ENCODE data around the gene CENATAC.
"Not testable (repeated sequence)": the region's sequence is repeated elsewhere in the genome, so short reads cannot be mapped to it uniquely, and the experiment has no call there.

Gene CENATAC

DNA sequence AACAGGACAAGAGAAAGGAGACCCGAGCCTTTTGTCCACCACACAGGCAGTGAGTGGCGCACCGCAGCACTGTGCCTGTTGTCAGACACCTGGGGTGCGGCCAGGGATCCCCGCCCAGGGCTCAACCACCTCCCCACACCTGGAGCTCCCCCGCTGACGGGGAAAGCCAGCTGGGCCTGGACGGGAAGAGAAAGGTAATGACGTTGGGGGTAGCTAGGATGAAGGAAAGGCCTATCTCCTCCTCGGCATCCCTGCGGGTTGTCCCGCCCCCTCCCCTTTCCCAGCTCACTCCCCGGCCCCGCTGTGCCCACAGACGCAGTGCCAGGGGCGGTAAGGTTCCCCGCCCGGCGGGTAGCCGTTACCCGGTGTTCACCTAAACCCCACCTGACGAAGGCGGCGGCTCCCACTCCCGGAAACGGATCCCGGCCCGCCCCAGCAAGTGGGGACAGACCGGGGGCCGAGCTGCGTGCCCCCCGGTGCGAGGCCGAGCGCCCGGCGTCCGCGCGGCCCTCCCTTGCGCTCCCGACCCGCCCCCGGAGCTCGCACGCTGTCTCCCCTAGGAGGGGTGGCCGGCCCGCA lies 58.6 kb downstream of the CENATAC start:
- peak; percentile 58 to 66 for DNase-seq

DNA sequence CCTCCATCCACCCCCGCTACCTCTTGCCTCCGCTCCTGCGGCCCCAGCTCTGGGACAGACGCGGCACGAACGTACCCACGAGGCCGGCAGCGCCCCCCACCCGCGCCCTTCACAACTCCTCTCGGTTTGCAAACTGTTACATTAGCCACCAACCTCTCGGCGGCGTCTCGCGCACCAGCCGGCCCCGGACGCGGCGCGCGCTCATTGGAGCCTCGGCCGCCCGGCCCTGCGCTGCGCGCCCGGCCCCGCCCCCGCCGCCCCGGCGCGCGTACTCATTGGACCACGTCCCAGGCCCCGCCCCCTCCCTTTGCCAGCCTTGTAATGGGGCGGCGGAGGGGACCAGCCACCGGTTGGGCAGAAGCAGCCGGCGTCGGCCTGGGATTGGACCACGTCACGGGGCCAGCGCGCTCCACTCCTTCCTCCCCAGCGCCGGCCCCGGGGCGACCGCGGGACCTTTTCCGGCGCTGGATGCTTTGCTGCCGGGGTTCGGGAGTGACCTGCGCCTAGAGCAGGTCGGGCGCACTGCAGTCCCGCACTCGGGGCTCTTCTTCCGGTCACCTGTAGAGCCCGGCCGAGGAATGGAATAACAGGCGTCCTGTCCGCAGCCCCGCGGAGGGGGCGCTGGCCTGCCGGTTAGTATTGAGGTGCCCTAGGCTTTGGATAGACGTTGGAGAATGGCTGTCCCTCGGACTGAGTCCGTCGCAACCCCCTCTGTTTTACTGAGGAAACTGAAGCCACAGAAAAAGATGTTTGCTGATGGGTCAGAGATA lies 59.2 kb downstream of the CENATAC start, which contains the start of gene HYOU1:
TSS of gene HYOU1 (minus strand) at position 206 of the 770 bp plus-strand sequence. CDS start 1,045 bp downstream, outside the sequence.
- peak; percentile 97 to 98 for DNase-seq

DNA sequence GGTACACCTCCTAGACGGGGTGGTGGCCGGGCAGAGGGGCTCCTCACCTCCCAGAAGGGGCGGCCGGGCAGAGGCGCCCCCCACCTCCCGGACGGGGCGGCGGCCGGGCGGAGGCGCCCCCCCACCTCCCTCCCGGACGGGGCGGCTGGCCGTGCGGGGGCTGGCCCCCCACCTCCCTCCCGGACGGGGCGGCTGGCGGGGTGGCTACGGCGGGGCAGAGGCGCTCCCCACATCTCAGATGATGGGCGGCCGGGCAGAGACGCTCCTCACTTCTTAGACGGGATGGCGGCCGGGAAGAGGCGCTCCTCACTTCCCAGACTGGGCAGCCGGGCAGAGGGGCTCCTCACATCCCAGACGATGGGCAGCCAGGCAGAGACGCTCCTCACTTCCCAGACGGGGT lies 61.2 kb downstream of the CENATAC start:
- not testable (repeated sequence) for DNase-seq

DNA sequence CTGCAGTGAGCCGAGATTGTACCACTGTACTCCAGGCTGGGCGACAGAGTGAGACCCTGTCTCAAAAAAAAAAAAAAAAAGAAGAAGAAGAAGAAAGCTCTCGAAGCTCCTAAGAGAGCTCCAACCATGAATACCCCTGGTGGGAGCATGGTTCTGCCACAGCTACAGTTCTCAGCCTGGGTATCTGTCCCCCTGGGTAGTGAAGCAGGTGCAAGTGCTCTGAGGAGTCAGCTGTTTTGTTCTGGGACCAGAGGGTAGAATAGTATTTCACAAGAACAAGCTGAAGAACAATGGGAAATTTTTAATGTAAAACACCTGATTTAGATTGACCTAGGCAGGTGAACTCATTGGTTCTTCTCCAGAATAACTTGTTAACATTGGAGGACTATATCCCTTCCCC lies 63.3 kb downstream of the CENATAC start:
- DNase-seq, result no peak

DNA sequence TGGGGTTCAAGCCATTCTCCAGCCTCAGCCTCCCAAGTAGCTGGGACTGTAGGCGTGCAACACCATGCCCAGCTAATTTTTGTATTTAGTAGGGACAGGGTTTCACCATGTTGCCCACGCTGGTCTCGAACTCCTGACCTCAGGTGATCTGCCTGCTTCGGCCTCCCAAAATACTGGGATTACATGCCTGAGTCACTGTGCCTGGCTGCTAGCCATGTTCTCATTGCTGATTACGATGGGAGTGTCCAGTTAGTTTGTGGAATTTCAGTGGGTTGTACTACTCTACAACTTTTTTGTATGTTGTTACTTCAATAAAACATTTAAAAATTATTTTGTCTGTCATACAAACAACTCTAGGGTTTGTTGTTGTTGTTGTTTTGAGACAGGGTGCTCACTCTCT lies 64.8 kb downstream of the CENATAC start:
- DNase-seq, result no peak

DNA sequence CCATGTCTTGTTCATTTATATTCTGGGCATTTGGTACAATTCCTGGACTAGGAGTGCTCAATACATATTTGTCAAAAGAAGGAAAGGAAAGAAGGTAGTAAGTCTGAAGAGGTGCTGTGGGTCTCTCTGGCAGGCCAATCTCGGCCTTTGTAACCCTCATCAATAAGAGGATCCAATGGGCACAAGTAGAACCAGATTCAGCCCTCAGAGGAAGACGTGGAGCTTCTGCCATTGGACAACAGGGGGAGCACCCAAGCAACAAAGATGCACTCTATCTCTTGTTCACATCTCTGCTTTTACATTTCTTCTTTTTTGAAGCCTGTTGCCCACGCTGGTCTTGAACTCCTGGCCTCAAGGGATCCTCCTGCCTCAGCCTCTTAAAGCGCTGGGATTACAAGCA lies 67.4 kb downstream of the CENATAC start:
- DNase-seq, result peak; percentile 60 to 68
